ENCODE results near the gene CCDC170.
"Not testable (repeated sequence)": the region's sequence is repeated elsewhere in the genome, so short reads cannot be mapped to it uniquely, and the experiment has no call there.

The CCDC170 gene

GRCh38 chr6:151494235-151494935 lies 568 bp downstream of the CCDC170 start:
- DNase-seq (ENCODE audit: low spot score), result no peak

- DNase-seq (ENCODE audit: low spot score), result no peak
Observed at GRCh38 chr6:151494936-151495320, 1.1 kb downstream of the CCDC170 start.

- no peak for DNase-seq (ENCODE audit: low spot score)
Observed at GRCh38 chr6:151495380-151495779, 1.6 kb downstream of the CCDC170 start.

- DNase-seq (ENCODE audit: low spot score), result no peak
Observed at GRCh38 chr6:151497905-151498304, 4.1 kb downstream of the CCDC170 start.

GRCh38 chr6:151498327-151498726 lies 4.5 kb downstream of the CCDC170 start:
- peak; percentile 53 for DNase-seq (ENCODE audit: low spot score)

- no peak for DNase-seq (ENCODE audit: low spot score)
Observed at GRCh38 chr6:151499551-151499950, 5.7 kb downstream of the CCDC170 start.

- DNase-seq (ENCODE audit: low spot score), result no peak
Observed at GRCh38 chr6:151501511-151502136, 7.8 kb downstream of the CCDC170 start.

GRCh38 chr6:151502499-151502898 lies 8.7 kb downstream of the CCDC170 start:
- DNase-seq (ENCODE audit: low spot score), result no peak

- no peak for DNase-seq (ENCODE audit: low spot score)
Observed at GRCh38 chr6:151506761-151507160, 12.9 kb downstream of the CCDC170 start.

- no peak for DNase-seq (ENCODE audit: low spot score)
Observed at GRCh38 chr6:151509048-151509447, 15.2 kb downstream of the CCDC170 start.

GRCh38 chr6:151512481-151512880 lies 18.7 kb downstream of the CCDC170 start:
- DNase-seq (ENCODE audit: low spot score), result no peak

GRCh38 chr6:151514000-151514730 lies 20.3 kb downstream of the CCDC170 start:
- no peak for DNase-seq (ENCODE audit: low spot score)

- DNase-seq (ENCODE audit: low spot score), result not testable (repeated sequence)
Observed at GRCh38 chr6:151518992-151519391, 25.2 kb downstream of the CCDC170 start.

- no peak for DNase-seq (ENCODE audit: low spot score)
Observed at GRCh38 chr6:151523034-151523433, 29.2 kb downstream of the CCDC170 start.

- DNase-seq (ENCODE audit: low spot score), result no peak
Observed at GRCh38 chr6:151524059-151524458, 30.2 kb downstream of the CCDC170 start.

GRCh38 chr6:151534576-151534975 lies 40.8 kb downstream of the CCDC170 start:
- no peak for DNase-seq (ENCODE audit: low spot score)

- DNase-seq (ENCODE audit: low spot score), result no peak
Observed at GRCh38 chr6:151535476-151536187, 41.8 kb downstream of the CCDC170 start.

GRCh38 chr6:151536188-151536479 lies 42.3 kb downstream of the CCDC170 start:
- no peak for DNase-seq (ENCODE audit: low spot score)

- no peak for DNase-seq (ENCODE audit: low spot score)
Observed at GRCh38 chr6:151537556-151537955, 43.7 kb downstream of the CCDC170 start.

- no peak for DNase-seq (ENCODE audit: low spot score)
Observed at GRCh38 chr6:151539506-151540268, 45.9 kb downstream of the CCDC170 start.

GRCh38 chr6:151544453-151544852 lies 50.6 kb downstream of the CCDC170 start:
- DNase-seq (ENCODE audit: low spot score), result no peak

- not testable (repeated sequence) for DNase-seq (ENCODE audit: low spot score)
Observed at GRCh38 chr6:151544884-151545283, 51.1 kb downstream of the CCDC170 start.

All from activated CD4-positive, alpha-beta T cell treated with anti-CD3 and anti-CD28 coated beads, Interleukin-2, Interleukin-4, amounts not matched to agents 100 ng/mL and 50 ng/mL, durations not matched to agents 16 hours and 8 hours (primary cell).